Measurements from ENCODE around the gene LRRC17.

LRRC17 gene

GRCh38 chr7:102927312-102927933, 14.6 kb downstream of the LRRC17 start:
- Histone ChIP-seq H3K27me3 (replicated peaks in 2 of 5; ENCODE audit: control insufficient read depth in 4 of 5, insufficient read depth in 5 of 5, low read length in 4 of 5) (no peaks in the 10 kb centered on the region), H3K36me3 (ENCODE audit: control insufficient read depth in 4 of 4, insufficient read depth in 4 of 4, low read length in 3 of 4) (no peaks in the 10 kb centered on the region), H3K4me3 (ENCODE audit: control insufficient read depth in 1 of 7, extremely low read depth in 1 of 7, insufficient read depth in 4 of 7, low read depth in 2 of 7, low read length in 6 of 7) (no peak overlapping the region), H3K27ac (ENCODE audit: insufficient read depth in 1 of 2, low read depth in 1 of 2, low read length in 2 of 2, poor library complexity in 1 of 2, severe bottlenecking in 2 of 2) (no peak overlapping the region), H3K4me1 (ENCODE audit: control extremely low read depth in 1 of 4, control insufficient read depth in 4 of 4, insufficient read depth in 4 of 4, low read length in 3 of 4) (no peaks in the 10 kb centered on the region), H3K9me3 (ENCODE audit: control extremely low read depth in 1 of 5, control insufficient read depth in 4 of 5, insufficient read depth in 2 of 5, low read depth in 1 of 5, low read length in 4 of 5) (no peaks in the 10 kb centered on the region)
- ChIA-PET POLR2A (no interaction called here), CTCF (interaction anchor here (0.8 to 1.6 kb wide), 2 partner anchors 10 to 11 kb away, joined by 3 read pairs; no protein-coding TSS in a partner anchor)
- 75% methylated on average over 1 of the region's 2 CpGs for WGBS (ENCODE audit: insufficient coverage)
- DNase-seq, result no peak

GRCh38 chr7:102931757-102932156, 19.0 kb downstream of the LRRC17 start:
- DNase-seq, result no peak
- H3K27ac ChIP-seq (ENCODE audit: insufficient read depth in 1 of 2, low read depth in 1 of 2, low read length in 2 of 2, poor library complexity in 1 of 2, severe bottlenecking in 2 of 2), result no peak overlapping the region
- no peak overlapping the region for H3K4me3 ChIP-seq (ENCODE audit: control insufficient read depth in 1 of 7, extremely low read depth in 1 of 7, insufficient read depth in 4 of 7, low read depth in 2 of 7, low read length in 6 of 7)
- WGBS (ENCODE audit: insufficient coverage), result no CpG with 5 or more reads among the region's 1 CpG
- H3K9me3 ChIP-seq (ENCODE audit: control extremely low read depth in 1 of 5, control insufficient read depth in 4 of 5, insufficient read depth in 2 of 5, low read depth in 1 of 5, low read length in 4 of 5), result no peaks in the 10 kb centered on the region
- H3K36me3 ChIP-seq (ENCODE audit: control insufficient read depth in 4 of 4, insufficient read depth in 4 of 4, low read length in 3 of 4), result no peaks in the 10 kb centered on the region
- peaks cover 6 to 19% (median 15%) of the 10 kb centered on the region in 4 experiments for H3K4me1 ChIP-seq (ENCODE audit: control extremely low read depth in 1 of 4, control insufficient read depth in 4 of 4, insufficient read depth in 4 of 4, low read length in 3 of 4)
- ChIA-PET CTCF (no interaction called here), POLR2A (no interaction called here)
- H3K27me3 ChIP-seq (replicated peaks in 2 of 5; ENCODE audit: control insufficient read depth in 4 of 5, insufficient read depth in 5 of 5, low read length in 4 of 5), result no peaks in the 10 kb centered on the region

GRCh38 chr7:102933763-102934162, 21.0 kb downstream of the LRRC17 start:
- H3K27ac ChIP-seq (ENCODE audit: insufficient read depth in 1 of 2, low read depth in 1 of 2, low read length in 2 of 2, poor library complexity in 1 of 2, severe bottlenecking in 2 of 2), result no peak overlapping the region
- H3K4me1 ChIP-seq (ENCODE audit: control extremely low read depth in 1 of 4, control insufficient read depth in 4 of 4, insufficient read depth in 4 of 4, low read length in 3 of 4), result peaks cover 6 to 20% (median 16%) of the 10 kb centered on the region in 4 experiments

GRCh38 chr7:102934239-102934638, 21.4 kb downstream of the LRRC17 start:
- WGBS (ENCODE audit: insufficient coverage), result 100% methylated on average over 7 of the region's 8 CpGs
- H3K27ac ChIP-seq (ENCODE audit: insufficient read depth in 1 of 2, low read depth in 1 of 2, low read length in 2 of 2, poor library complexity in 1 of 2, severe bottlenecking in 2 of 2), result no peak overlapping the region
- H3K4me3 ChIP-seq (ENCODE audit: control insufficient read depth in 1 of 7, extremely low read depth in 1 of 7, insufficient read depth in 4 of 7, low read depth in 2 of 7, low read length in 6 of 7), result no peak overlapping the region

More at GRCh38 chr7:102933763-102934162, 21.0 kb downstream of the LRRC17 start:
- H3K9me3 ChIP-seq (ENCODE audit: control extremely low read depth in 1 of 5, control insufficient read depth in 4 of 5, insufficient read depth in 2 of 5, low read depth in 1 of 5, low read length in 4 of 5), result no peaks in the 10 kb centered on the region
- over 99% methylated on average over 13 of the region's 15 CpGs for WGBS (ENCODE audit: insufficient coverage)
- no peak overlapping the region for H3K4me3 ChIP-seq (ENCODE audit: control insufficient read depth in 1 of 7, extremely low read depth in 1 of 7, insufficient read depth in 4 of 7, low read depth in 2 of 7, low read length in 6 of 7)
- H3K36me3 ChIP-seq (ENCODE audit: control insufficient read depth in 4 of 4, insufficient read depth in 4 of 4, low read length in 3 of 4), result no peaks in the 10 kb centered on the region
- no peaks in the 10 kb centered on the region for H3K27me3 ChIP-seq (replicated peaks in 2 of 5; ENCODE audit: control insufficient read depth in 4 of 5, insufficient read depth in 5 of 5, low read length in 4 of 5)
- ChIA-PET CTCF (interaction anchor here (0.6 kb wide), 1 partner anchor 618 kb away, joined by 3 read pairs; no protein-coding TSS in a partner anchor), POLR2A (no interaction called here)
- DNase-seq, result no peak

GRCh38 chr7:102934701-102935100, 21.9 kb downstream of the LRRC17 start:
- 100% methylated on average over 1 of the region's 3 CpGs for WGBS (ENCODE audit: insufficient coverage)
- ChIA-PET CTCF (no interaction called here), POLR2A (no interaction called here)
- Histone ChIP-seq H3K4me3 (ENCODE audit: control insufficient read depth in 1 of 7, extremely low read depth in 1 of 7, insufficient read depth in 4 of 7, low read depth in 2 of 7, low read length in 6 of 7) (no peak overlapping the region), H3K27ac (ENCODE audit: insufficient read depth in 1 of 2, low read depth in 1 of 2, low read length in 2 of 2, poor library complexity in 1 of 2, severe bottlenecking in 2 of 2) (no peak overlapping the region), H3K4me1 (ENCODE audit: control extremely low read depth in 1 of 4, control insufficient read depth in 4 of 4, insufficient read depth in 4 of 4, low read length in 3 of 4) (peaks cover 6 to 20% (median 16%) of the 10 kb centered on the region in 4 experiments), H3K9me3 (ENCODE audit: control extremely low read depth in 1 of 5, control insufficient read depth in 4 of 5, insufficient read depth in 2 of 5, low read depth in 1 of 5, low read length in 4 of 5) (no peaks in the 10 kb centered on the region), H3K36me3 (ENCODE audit: control insufficient read depth in 4 of 4, insufficient read depth in 4 of 4, low read length in 3 of 4) (no peaks in the 10 kb centered on the region), H3K27me3 (replicated peaks in 2 of 5; ENCODE audit: control insufficient read depth in 4 of 5, insufficient read depth in 5 of 5, low read length in 4 of 5) (no peaks in the 10 kb centered on the region)
- no peak for DNase-seq

More at GRCh38 chr7:102934239-102934638, 21.4 kb downstream of the LRRC17 start:
- Histone ChIP-seq H3K36me3 (ENCODE audit: control insufficient read depth in 4 of 4, insufficient read depth in 4 of 4, low read length in 3 of 4) (no peaks in the 10 kb centered on the region), H3K4me1 (ENCODE audit: control extremely low read depth in 1 of 4, control insufficient read depth in 4 of 4, insufficient read depth in 4 of 4, low read length in 3 of 4) (peaks cover 6 to 20% (median 16%) of the 10 kb centered on the region in 4 experiments), H3K27me3 (replicated peaks in 2 of 5; ENCODE audit: control insufficient read depth in 4 of 5, insufficient read depth in 5 of 5, low read length in 4 of 5) (no peaks in the 10 kb centered on the region), H3K9me3 (ENCODE audit: control extremely low read depth in 1 of 5, control insufficient read depth in 4 of 5, insufficient read depth in 2 of 5, low read depth in 1 of 5, low read length in 4 of 5) (no peaks in the 10 kb centered on the region)
- CTCF ChIA-PET, result no interaction called here
- DNase-seq, result no peak
- POLR2A ChIA-PET, result no interaction called here

- Histone ChIP-seq H3K4me1 (ENCODE audit: control extremely low read depth in 1 of 4, control insufficient read depth in 4 of 4, insufficient read depth in 4 of 4, low read length in 3 of 4) (peaks cover 6 to 20% (median 16%) of the 10 kb centered on the region in 4 experiments), H3K36me3 (ENCODE audit: control insufficient read depth in 4 of 4, insufficient read depth in 4 of 4, low read length in 3 of 4) (no peaks in the 10 kb centered on the region), H3K4me3 (ENCODE audit: control insufficient read depth in 1 of 7, extremely low read depth in 1 of 7, insufficient read depth in 4 of 7, low read depth in 2 of 7, low read length in 6 of 7) (no peak overlapping the region), H3K9me3 (ENCODE audit: control extremely low read depth in 1 of 5, control insufficient read depth in 4 of 5, insufficient read depth in 2 of 5, low read depth in 1 of 5, low read length in 4 of 5) (no peaks in the 10 kb centered on the region), H3K27me3 (replicated peaks in 2 of 5; ENCODE audit: control insufficient read depth in 4 of 5, insufficient read depth in 5 of 5, low read length in 4 of 5) (no peaks in the 10 kb centered on the region), H3K27ac (ENCODE audit: insufficient read depth in 1 of 2, low read depth in 1 of 2, low read length in 2 of 2, poor library complexity in 1 of 2, severe bottlenecking in 2 of 2) (peak overlapping the region in 1 of 2 experiments; percentile 66)
- POLR2A ChIA-PET, result no interaction called here
- CTCF ChIA-PET, result interaction anchor here (0.6 to 1.3 kb wide), 3 partner anchors 16 to 18 kb away, joined by 3 read pairs; no protein-coding TSS in a partner anchor
- peak; percentile 31 to 81 (median 69) for DNase-seq
- WGBS (ENCODE audit: insufficient coverage), result 0% methylated on average over 1 of the region's 6 CpGs
Observed at GRCh38 chr7:102935450-102936115, 22.8 kb downstream of the LRRC17 start.

- Histone ChIP-seq H3K4me1 (ENCODE audit: control extremely low read depth in 1 of 4, control insufficient read depth in 4 of 4, insufficient read depth in 4 of 4, low read length in 3 of 4) (peaks cover 6 to 20% (median 16%) of the 10 kb centered on the region in 4 experiments), H3K27ac (ENCODE audit: insufficient read depth in 1 of 2, low read depth in 1 of 2, low read length in 2 of 2, poor library complexity in 1 of 2, severe bottlenecking in 2 of 2) (no peak overlapping the region), H3K36me3 (ENCODE audit: control insufficient read depth in 4 of 4, insufficient read depth in 4 of 4, low read length in 3 of 4) (no peaks in the 10 kb centered on the region), H3K4me3 (ENCODE audit: control insufficient read depth in 1 of 7, extremely low read depth in 1 of 7, insufficient read depth in 4 of 7, low read depth in 2 of 7, low read length in 6 of 7) (no peak overlapping the region), H3K9me3 (ENCODE audit: control extremely low read depth in 1 of 5, control insufficient read depth in 4 of 5, insufficient read depth in 2 of 5, low read depth in 1 of 5, low read length in 4 of 5) (no peaks in the 10 kb centered on the region), H3K27me3 (replicated peaks in 2 of 5; ENCODE audit: control insufficient read depth in 4 of 5, insufficient read depth in 5 of 5, low read length in 4 of 5) (no peaks in the 10 kb centered on the region)
- ChIA-PET CTCF (no interaction called here), POLR2A (interaction anchor here (0.5 kb wide), 1 partner anchor 14 kb away, joined by 3 read pairs; no protein-coding TSS in a partner anchor)
- 94% methylated on average over 1 of the region's 1 CpG for WGBS (ENCODE audit: insufficient coverage)
- DNase-seq, result no peak
Observed at GRCh38 chr7:102938679-102939078, 25.9 kb downstream of the LRRC17 start.
